ENCODE results near the gene XPNPEP1. TPM values are rescaled to one million over a fixed set of nuclear protein-coding genes. Genes with fewer than 3 reads are reported as not detected.
"Not testable (repeated sequence)": the region's sequence is repeated elsewhere in the genome, so short reads cannot be mapped to it uniquely, and the experiment has no call there.

The XPNPEP1 gene
- total RNA-seq, 8 experiments from 2014 or later = 51.0 to 121 (median 86.3) TPM

GRCh38 chr10:109926825-109927224 is 3.5 kb upstream of the XPNPEP1 start:
- H3K27ac ChIP-seq = no peak overlapping the region
- no peak for ATAC-seq (replicated peaks in 6 of 8)
- 17 to 86% (median 58%) methylated on average over 1 to 2 of the region's 2 CpGs; no CpG with 5 or more reads in 4 of the 10 experiments for WGBS, 10 experiments
- in situ Hi-C loops (cut with MboI; ENCODE audit: low pct_unique_long_range_greater_than_20kb in 2 of 9, low sequenced_read_pairs in 9 of 9, unreplicated experiment in 9 of 9) = no loop called here
- H3K4me3 ChIP-seq = no peak overlapping the region
- H3K4me1 ChIP-seq (replicated peaks in 1 of 2) = peaks cover 7 to 11% of the 10 kb centered on the region in 2 donors

- ATAC-seq (replicated peaks in 6 of 8) = no peak
- in situ Hi-C loops (cut with MboI; ENCODE audit: low pct_unique_long_range_greater_than_20kb in 2 of 9, low sequenced_read_pairs in 9 of 9, unreplicated experiment in 9 of 9) = no loop called here
- peaks cover 7 to 12% of the 10 kb centered on the region in 2 donors for H3K4me1 ChIP-seq (replicated peaks in 1 of 2)
- H3K4me3 ChIP-seq = no peak overlapping the region
- no peak overlapping the region for H3K27ac ChIP-seq
- WGBS, 10 experiments = 32 to 100% (median 91%) methylated on average over 5 to 9 of the region's 10 CpGs; no CpG with 5 or more reads in 1 of the 10 experiments
Measured at GRCh38 chr10:109926061-109926745, 2.9 kb upstream of the XPNPEP1 start.

GRCh38 chr10:109924967-109925620 is 1.8 kb upstream of the XPNPEP1 start:
- ATAC-seq (replicated peaks in 6 of 8) = no peak
- no peak overlapping the region for H3K27ac ChIP-seq
- WGBS, 10 experiments = 42 to 92% (median 81%) methylated on average over 1 to 5 of the region's 5 CpGs
- in situ Hi-C loops (cut with MboI; ENCODE audit: low pct_unique_long_range_greater_than_20kb in 2 of 9, low sequenced_read_pairs in 9 of 9, unreplicated experiment in 9 of 9) = no loop called here
- H3K4me3 ChIP-seq = no peak overlapping the region
- H3K4me1 ChIP-seq (replicated peaks in 1 of 2) = peaks cover 7 to 12% of the 10 kb centered on the region in 2 donors

GRCh38 chr10:109924087-109924486 is 776 bp upstream of the XPNPEP1 start:
- WGBS, 10 experiments = 80 to 92% (median 88%) methylated on average over 2 to 5 of the region's 7 CpGs; no CpG with 5 or more reads in 5 of the 10 experiments

GRCh38 chr10:109922358-109922975 is 844 bp downstream of the XPNPEP1 start:
- Histone ChIP-seq H3K27ac (peak overlapping the region in 1 of 2 donors; percentile 83), H3K4me1 (replicated peaks in 1 of 2) (peaks cover 7 to 12% of the 10 kb centered on the region in 2 donors), H3K4me3 (peak overlapping the region; percentile 77 to 97 (median 95))
- ATAC-seq (replicated peaks in 6 of 8) = peak in 2 of 8 experiments; percentile 5 to 7
- 0 to 19% (median 6%) methylated on average over 1 to 3 of the region's 7 CpGs; no CpG with 5 or more reads in 4 of the 10 experiments for WGBS, 10 experiments
- in situ Hi-C loops (cut with MboI; ENCODE audit: low pct_unique_long_range_greater_than_20kb in 2 of 9, low sequenced_read_pairs in 9 of 9, unreplicated experiment in 9 of 9) = no loop called here

More at GRCh38 chr10:109924087-109924486, 776 bp upstream of the XPNPEP1 start:
- ATAC-seq (replicated peaks in 6 of 8) = no peak
- in situ Hi-C loops (cut with MboI; ENCODE audit: low pct_unique_long_range_greater_than_20kb in 2 of 9, low sequenced_read_pairs in 9 of 9, unreplicated experiment in 9 of 9) = no loop called here
- H3K4me3 ChIP-seq = peak overlapping the region in 3 of 5 donors; percentile 86 to 97 (median 95)
- no peak overlapping the region for H3K27ac ChIP-seq
- peaks cover 7 to 12% of the 10 kb centered on the region in 2 donors for H3K4me1 ChIP-seq (replicated peaks in 1 of 2)

- no peak for ATAC-seq (replicated peaks in 6 of 8)
- Histone ChIP-seq H3K27ac (no peak overlapping the region), H3K4me1 (replicated peaks in 1 of 2) (peaks cover 7 to 12% of the 10 kb centered on the region in 2 donors), H3K4me3 (no peak overlapping the region)
- 79 to 100% (median 97%) methylated on average over 2 to 3 of the region's 3 CpGs; no CpG with 5 or more reads in 2 of the 10 experiments for WGBS, 10 experiments
- in situ Hi-C loops (cut with MboI; ENCODE audit: low pct_unique_long_range_greater_than_20kb in 2 of 9, low sequenced_read_pairs in 9 of 9, unreplicated experiment in 9 of 9) = no loop called here
Measured at GRCh38 chr10:109920016-109920415, 3.3 kb downstream of the XPNPEP1 start.

- in situ Hi-C loops (cut with MboI; ENCODE audit: low pct_unique_long_range_greater_than_20kb in 2 of 9, low sequenced_read_pairs in 9 of 9, unreplicated experiment in 9 of 9) = no loop called here
- Histone ChIP-seq H3K27ac (no peak overlapping the region), H3K4me1 (replicated peaks in 1 of 2) (peaks cover 7 to 12% of the 10 kb centered on the region in 2 donors), H3K4me3 (no peak overlapping the region)
- ATAC-seq (replicated peaks in 6 of 8) = no peak
- WGBS, 10 experiments = 60 to 100% (median 96%) methylated on average over 1 to 2 of the region's 2 CpGs; no CpG with 5 or more reads in 1 of the 10 experiments
Measured at GRCh38 chr10:109919220-109919619, 4.1 kb downstream of the XPNPEP1 start.

GRCh38 chr10:109918707-109919106 is 4.6 kb downstream of the XPNPEP1 start:
- ATAC-seq (replicated peaks in 6 of 8); in situ Hi-C loops (cut with MboI; ENCODE audit: low pct_unique_long_range_greater_than_20kb in 2 of 9, low sequenced_read_pairs in 9 of 9, unreplicated experiment in 9 of 9): not testable (repeated sequence)
- WGBS, 10 experiments = 93 to 100% (median 99%) methylated on average over 1 to 6 of the region's 6 CpGs; no CpG with 5 or more reads in 2 of the 10 experiments

GRCh38 chr10:109915566-109915965 is 7.7 kb downstream of the XPNPEP1 start:
- Histone ChIP-seq H3K27ac (no peak overlapping the region), H3K4me3 (no peak overlapping the region), H3K4me1 (replicated peaks in 1 of 2) (no peaks in the 10 kb centered on the region)
- no peak for ATAC-seq (replicated peaks in 6 of 8)
- in situ Hi-C loops (cut with MboI; ENCODE audit: low pct_unique_long_range_greater_than_20kb in 2 of 9, low sequenced_read_pairs in 9 of 9, unreplicated experiment in 9 of 9) = no loop called here
- WGBS, 10 experiments = 75 to 100% (median 98%) methylated on average over 1 to 2 of the region's 2 CpGs

More at GRCh38 chr10:109918707-109919106, 4.6 kb downstream of the XPNPEP1 start:
- H3K4me1 ChIP-seq (replicated peaks in 1 of 2); H3K27ac ChIP-seq; H3K4me3 ChIP-seq: not testable (repeated sequence)

- 17 to 100% (median 75%) methylated on average over 1 to 3 of the region's 3 CpGs; no CpG with 5 or more reads in 2 of the 10 experiments for WGBS, 10 experiments
- H3K4me3 ChIP-seq = no peak overlapping the region
- in situ Hi-C loops (cut with MboI; ENCODE audit: low pct_unique_long_range_greater_than_20kb in 2 of 9, low sequenced_read_pairs in 9 of 9, unreplicated experiment in 9 of 9) = no loop called here
- no peaks in the 10 kb centered on the region for H3K4me1 ChIP-seq (replicated peaks in 1 of 2)
- no peak for ATAC-seq (replicated peaks in 6 of 8)
- H3K27ac ChIP-seq = no peak overlapping the region
Measured at GRCh38 chr10:109914966-109915365, 8.3 kb downstream of the XPNPEP1 start.

- H3K27ac ChIP-seq = no peak overlapping the region
- WGBS, 10 experiments = 60 to 100% (median 82%) methylated on average over 1 to 4 of the region's 4 CpGs; no CpG with 5 or more reads in 2 of the 10 experiments
- H3K4me1 ChIP-seq (replicated peaks in 1 of 2) = no peaks in the 10 kb centered on the region
- in situ Hi-C loops (cut with MboI; ENCODE audit: low pct_unique_long_range_greater_than_20kb in 2 of 9, low sequenced_read_pairs in 9 of 9, unreplicated experiment in 9 of 9) = no loop called here
- ATAC-seq (replicated peaks in 6 of 8) = no peak
- H3K4me3 ChIP-seq = no peak overlapping the region
Measured at GRCh38 chr10:109913306-109913892, 9.9 kb downstream of the XPNPEP1 start.

- Histone ChIP-seq H3K4me3 (no peak overlapping the region), H3K4me1 (replicated peaks in 1 of 2) (no peaks in the 10 kb centered on the region), H3K27ac (no peak overlapping the region)
- peak in 2 of 8 experiments; percentile 20 to 55 for ATAC-seq (replicated peaks in 6 of 8)
- WGBS, 10 experiments = 38 to 100% (median 86%) methylated on average over 1 to 2 of the region's 2 CpGs; no CpG with 5 or more reads in 1 of the 10 experiments
- in situ Hi-C loops (cut with MboI; ENCODE audit: low pct_unique_long_range_greater_than_20kb in 2 of 9, low sequenced_read_pairs in 9 of 9, unreplicated experiment in 9 of 9) = no loop called here
Measured at GRCh38 chr10:109912335-109913281, 10.7 kb downstream of the XPNPEP1 start.
